Activated T-helper 1 cell treated with Interleukin-2 at 50 U/mL for 16 hours (primary cell): ENCODE results near the gene TMEM123.
"Not testable (repeated sequence)": the region's sequence is repeated elsewhere in the genome, so short reads cannot be mapped to it uniquely, and the experiment has no call there.

Experiments used
- DNase-seq: peaks from one replicate; pipeline ENCODE4 v3.0.0-alpha.2; 2020; ENCODE audit warnings: low read depth

Gene TMEM123

GRCh38 chr11:102448869-102449224 is 3.7 kb downstream of the TMEM123 start:
- no peak for DNase-seq

DNA sequence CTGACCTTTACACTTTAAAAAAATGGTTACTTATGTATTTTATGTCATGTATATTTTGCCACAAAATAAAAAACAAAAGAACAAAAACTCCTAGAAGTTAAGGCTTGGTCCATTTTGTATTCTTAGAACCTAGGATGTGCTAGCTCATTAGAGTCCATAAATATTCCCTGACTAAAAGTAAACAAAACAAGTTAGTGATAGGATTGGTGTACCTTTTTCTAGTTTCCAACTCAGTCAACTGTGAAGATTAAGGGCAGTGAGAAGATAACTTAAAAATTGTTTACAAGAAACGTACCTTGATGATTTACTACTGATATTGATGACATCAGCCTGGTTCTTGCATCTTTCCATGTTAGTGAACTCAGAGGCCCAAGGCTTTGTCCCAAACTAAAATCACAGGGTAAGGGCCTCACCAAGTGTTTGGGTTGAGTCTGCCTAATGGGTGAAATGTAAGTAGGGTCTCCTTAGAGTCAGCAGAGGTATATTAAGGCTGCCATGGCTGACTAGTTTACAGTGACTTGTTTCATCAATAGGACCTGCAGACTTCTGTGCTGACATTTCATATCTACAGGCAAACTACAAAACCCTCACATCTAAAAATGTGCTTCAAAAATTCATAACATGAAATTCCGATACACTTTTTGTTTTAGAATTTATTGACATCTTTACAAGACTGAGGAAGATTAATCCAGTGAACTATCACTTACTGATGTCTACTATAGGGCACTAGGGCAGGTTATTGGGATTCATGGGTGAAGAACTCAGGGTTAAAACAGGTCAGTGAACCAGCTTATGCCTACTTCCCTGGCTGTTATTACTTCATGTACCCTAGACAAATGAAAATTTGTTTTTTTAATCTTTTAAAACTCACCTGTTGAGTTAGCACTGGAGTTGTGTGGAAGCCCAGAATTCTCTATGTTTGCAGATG is 4.4 kb downstream of the TMEM123 start:
- DNase-seq: no peak

- DNase-seq: no peak
These were observed 5.4 kb downstream of the TMEM123 start for GRCh38 chr11:102447193-102447592.

- no peak for DNase-seq
These were observed 6.0 kb downstream of the TMEM123 start for GRCh38 chr11:102446606-102447005.

DNA sequence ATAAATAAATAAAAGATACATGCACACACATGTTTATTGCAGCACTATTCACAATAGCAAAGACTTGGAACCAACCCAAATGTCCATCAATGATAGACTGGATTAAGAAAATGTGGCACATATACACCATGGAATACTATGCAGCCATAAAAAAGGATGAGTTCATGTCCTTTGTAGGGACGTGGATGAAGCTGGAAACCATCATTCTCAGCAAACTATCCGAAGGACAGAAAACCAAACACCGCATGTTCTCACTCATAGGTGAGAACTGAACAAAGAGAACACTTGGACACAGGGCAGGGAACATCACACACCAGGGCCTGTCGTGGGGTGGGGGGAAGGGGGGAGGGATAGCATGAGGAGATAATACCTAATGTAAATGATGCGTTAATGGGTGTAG is 7.9 kb downstream of the TMEM123 start:
- DNase-seq: not testable (repeated sequence)

- DNase-seq: not testable (repeated sequence)
These were observed 8.4 kb downstream of the TMEM123 start for GRCh38 chr11:102444142-102444541.

- not testable (repeated sequence) for DNase-seq
These were observed 13.6 kb downstream of the TMEM123 start for GRCh38 chr11:102439063-102439363.

DNA sequence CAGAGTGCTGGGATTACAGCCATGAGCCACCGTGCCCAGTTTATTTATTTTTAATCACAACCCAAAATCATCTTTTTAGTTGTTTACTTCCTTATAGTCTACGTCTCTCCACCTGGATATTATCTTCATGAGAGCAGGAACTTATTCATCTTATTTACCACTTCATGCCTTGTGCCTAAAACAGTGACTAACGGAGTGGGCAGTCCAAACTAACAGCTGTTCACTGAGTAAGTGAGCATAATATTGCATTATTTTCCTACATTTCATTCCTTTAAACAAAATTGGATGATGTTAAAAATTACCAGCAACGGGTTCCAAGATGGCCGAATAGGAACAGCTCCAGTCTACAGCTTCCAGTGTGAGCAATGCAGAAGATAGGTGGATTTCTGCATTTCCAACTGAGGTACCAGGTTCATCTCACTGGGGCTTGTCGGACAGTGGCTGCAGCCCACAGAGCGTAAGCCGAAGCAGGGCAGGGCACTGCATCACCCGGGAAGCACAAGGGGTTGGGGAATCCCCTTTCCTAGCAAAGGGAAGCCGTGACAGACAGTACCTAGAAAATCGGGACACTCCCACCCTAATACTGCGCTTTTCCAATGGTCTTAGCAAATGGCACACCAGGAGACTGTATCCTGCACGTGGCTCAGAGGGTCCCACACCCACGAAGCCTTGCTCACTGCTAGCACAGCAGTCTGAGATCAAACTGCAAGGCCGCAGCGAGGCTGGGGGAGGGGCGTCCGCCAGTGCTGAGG is 14.1 kb downstream of the TMEM123 start:
- DNase-seq: no peak

DNA sequence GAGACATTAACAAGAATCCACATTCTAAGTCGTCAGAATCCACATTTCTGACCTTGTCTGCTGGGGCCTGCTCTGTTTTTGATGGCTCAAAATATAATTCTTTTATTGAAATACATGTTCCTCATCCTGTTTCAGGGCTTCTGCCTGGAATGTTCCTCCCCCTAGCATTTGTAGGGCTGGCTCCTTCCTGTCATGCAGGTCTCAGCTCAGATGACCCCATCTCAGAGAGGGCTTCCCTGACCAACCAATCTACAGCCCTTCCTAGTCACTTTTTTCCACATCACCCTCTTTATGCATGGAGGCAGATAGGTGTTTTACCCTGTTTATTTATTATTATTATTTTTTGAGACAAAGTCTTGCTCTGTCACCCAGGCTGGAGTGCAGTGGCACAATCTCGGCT is 14.8 kb downstream of the TMEM123 start:
- DNase-seq: no peak

DNA sequence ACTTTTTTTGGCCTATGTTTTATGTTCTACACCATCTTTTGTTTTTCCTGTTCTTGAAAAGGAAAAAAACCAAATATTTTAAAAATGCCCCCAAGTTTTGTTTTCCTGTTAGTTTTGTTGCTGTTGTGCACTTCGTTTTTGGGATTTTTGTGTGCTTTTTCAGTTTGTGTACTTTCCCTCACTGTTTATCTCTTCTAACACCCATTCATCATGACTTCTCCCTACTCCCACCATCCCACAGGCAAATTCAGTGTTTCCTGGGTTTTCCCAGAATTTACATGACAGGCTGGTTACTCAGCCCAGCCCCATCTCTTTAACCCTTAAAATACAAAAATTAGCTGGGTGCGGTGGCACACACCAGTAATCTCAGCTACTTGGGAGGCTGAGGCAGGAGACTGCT is 15.6 kb downstream of the TMEM123 start:
- DNase-seq: no peak

DNA sequence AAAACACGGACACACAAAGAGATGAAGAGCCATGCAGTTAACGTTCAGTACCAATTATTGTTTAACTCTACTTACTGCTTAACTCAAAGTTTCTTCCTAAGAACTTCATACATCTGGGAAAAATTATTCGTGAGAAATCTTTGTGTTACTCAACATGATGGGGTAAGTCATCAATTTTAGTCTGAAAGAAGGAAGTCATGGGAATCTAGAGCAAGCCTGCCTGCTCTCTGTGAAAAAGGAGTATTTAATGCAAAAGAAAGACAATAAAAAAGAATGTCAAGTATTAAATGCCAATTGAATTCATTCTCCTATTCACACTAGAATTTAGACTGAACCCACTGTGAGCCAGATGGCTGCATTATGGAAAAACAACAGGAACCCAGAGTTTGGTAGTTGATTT is 16.0 kb downstream of the TMEM123 start:
- DNase-seq: no peak

DNA sequence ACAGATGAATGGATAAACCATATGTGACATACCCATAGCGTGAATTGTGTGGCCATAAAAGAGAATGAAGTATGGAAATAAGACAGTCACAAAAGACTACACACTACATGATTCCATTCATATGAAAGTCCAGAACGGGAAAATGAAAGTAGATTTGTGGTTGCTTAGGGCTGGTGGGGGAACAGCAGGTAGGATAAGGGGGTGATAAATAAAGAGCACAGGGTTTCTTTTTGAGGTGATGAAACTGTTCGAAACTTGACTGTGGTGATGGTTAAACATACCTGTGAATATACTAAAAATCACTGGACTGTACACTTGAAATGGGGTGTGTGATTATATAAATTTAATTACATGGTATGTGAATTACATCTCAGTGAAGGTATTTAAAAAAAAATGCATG is 16.9 kb downstream of the TMEM123 start:
- no peak for DNase-seq

- DNase-seq: not testable (repeated sequence)
These were observed 19.0 kb downstream of the TMEM123 start for GRCh38 chr11:102433571-102433970.

GRCh38 chr11:102432560-102432959 is 20.0 kb downstream of the TMEM123 start:
- DNase-seq: not testable (repeated sequence)

DNA sequence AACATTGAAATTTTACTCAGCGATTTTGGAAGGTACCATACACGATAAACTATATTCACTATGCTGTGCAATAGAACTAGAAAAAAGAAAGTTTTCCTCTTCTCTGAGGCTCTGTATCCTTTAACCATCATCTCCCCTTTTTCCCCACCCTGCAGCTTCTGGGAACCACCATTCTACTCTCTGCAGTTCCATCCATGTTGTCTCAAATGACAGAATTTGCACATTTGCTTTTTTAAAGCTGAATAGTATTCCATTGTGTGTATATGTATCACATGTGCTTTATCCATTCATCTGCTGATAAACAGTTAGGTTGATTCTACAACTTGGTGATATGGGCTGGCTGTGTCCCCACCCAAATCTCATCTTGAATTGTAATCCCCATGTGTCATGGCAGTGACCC is 21.2 kb downstream of the TMEM123 start:
- DNase-seq: no peak

DNA sequence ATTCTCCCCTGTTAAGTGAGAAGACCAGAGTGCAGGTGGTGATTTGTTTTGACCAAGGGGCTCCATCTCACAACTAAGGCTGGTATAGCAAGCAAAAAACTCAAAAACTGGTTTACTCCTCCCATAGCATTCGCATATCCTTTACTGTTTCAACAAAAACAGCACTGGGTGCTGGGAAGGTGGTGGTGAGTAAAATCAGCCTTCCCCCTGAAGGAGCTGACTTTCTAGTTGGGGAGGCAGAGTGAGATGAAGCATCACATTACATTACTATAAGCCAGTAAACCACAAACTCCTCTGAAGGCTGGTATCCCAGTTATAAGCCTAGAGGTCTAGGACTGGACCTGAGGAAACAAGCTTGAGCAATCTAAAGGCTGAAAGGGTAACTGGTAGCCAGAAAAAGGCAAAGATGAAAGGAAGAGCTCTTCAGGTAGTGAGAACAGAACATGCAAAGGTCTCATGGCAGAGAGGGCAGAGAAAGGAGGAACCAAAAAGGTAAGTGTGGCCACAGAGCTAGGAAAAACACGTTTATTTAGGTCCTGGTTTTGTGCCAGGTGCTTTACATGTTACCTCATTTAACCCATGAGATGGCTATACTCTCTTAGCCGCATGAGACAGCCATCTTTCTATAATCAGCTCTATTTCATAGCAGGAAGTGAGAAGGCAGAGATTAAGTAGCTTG is 22.3 kb downstream of the TMEM123 start:
- DNase-seq: no peak

DNA sequence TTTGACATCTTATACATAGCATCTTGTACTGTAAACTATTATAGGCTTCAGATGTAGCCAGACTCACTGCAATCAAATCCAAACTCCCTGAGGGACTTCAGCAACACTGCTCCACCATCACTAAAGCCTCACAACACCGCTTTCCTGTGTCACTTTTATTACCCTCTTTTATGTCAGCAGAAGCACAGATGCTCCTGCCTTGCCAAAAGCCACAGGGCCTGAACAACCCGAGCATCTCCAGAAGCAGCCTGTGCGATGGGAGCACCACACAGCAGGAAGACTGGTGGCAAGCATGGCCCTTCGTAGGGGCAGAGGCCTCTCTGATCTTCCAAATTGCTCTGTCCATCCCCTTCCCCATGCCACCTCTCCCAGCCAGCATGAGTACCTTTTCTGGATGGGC is 22.9 kb downstream of the TMEM123 start:
- no peak for DNase-seq

DNA sequence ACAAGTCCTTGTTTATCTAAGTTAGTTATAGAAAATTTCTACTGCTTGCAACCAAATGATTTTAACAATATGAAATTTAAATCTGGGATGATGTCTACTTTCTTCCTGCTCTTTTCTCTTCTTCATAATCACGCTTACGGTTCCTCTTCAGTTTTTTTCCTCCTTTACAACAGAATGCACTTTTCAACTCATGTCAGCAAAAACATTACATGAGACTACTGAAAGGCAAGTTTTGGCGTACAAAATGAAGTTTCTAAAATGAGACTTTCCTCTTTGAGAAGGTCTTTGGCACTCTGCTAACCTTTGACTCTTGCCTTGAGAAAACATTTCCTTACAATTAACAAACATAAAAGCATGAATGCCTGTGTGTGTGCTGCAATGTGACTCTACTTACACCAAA is 23.3 kb downstream of the TMEM123 start:
- DNase-seq: no peak

GRCh38 chr11:102428696-102429095 is 23.9 kb downstream of the TMEM123 start:
- DNase-seq: no peak

- no peak for DNase-seq
These were observed 25.5 kb downstream of the TMEM123 start for GRCh38 chr11:102427068-102427467.

- no peak for DNase-seq
These were observed 26.0 kb downstream of the TMEM123 start for GRCh38 chr11:102426570-102426969.

DNA sequence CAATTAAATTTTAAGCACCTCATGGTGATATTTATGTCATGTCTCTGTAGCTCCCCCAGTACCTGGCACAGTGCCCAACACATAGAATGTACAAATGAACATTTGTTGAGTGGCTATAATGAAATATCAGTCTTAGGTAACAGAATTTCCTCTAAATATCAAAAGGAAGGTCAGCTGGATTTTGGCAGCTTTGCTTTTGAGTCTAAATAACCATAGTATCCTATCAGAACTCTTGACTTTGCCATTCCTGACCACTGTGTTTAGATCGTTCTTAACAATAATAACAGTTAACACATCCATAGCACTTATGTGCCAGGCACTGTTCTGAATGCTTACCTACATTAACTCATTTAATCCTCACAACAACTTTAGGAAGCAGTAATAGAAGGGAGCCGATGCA is 26.6 kb downstream of the TMEM123 start:
- no peak for DNase-seq

- DNase-seq: no peak
These were observed 28.6 kb downstream of the TMEM123 start for GRCh38 chr11:102423936-102424335.
